GM21381 (cell line): ENCODE measurements around the gene DEPDC1B.
"Not testable (repeated sequence)": the region's sequence is repeated elsewhere in the genome, so short reads cannot be mapped to it uniquely, and the experiment has no call there.

ENCODE experiments used
- ATAC-seq: cut with Tn5 transposase; IDR thresholded peaks from one replicate; pipeline ENCODE4 v1.9.1; 2021; ENCODE audit warnings: mild to moderate bottlenecking, moderate library complexity; ENCODE audit not compliant: unreplicated experiment

DEPDC1B gene, protein sequence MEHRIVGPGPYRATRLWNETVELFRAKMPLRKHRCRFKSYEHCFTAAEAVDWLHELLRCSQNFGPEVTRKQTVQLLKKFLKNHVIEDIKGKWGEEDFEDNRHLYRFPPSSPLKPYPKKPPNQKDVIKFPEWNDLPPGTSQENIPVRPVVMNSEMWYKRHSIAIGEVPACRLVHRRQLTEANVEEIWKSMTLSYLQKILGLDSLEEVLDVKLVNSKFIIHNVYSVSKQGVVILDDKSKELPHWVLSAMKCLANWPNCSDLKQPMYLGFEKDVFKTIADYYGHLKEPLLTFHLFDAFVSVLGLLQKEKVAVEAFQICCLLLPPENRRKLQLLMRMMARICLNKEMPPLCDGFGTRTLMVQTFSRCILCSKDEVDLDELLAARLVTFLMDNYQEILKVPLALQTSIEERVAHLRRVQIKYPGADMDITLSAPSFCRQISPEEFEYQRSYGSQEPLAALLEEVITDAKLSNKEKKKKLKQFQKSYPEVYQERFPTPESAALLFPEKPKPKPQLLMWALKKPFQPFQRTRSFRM

GRCh38 chr5:60699609-60700415, at the start of gene DEPDC1B:
DEPDC1B (minus strand) TSS chr5:60700166; CDS start chr5:60700093, 73 bp downstream.
- ATAC-seq, result peak; percentile 89

GRCh38 chr5:60744682-60745081, 44.7 kb upstream of the DEPDC1B start:
- no peak for ATAC-seq

DNA sequence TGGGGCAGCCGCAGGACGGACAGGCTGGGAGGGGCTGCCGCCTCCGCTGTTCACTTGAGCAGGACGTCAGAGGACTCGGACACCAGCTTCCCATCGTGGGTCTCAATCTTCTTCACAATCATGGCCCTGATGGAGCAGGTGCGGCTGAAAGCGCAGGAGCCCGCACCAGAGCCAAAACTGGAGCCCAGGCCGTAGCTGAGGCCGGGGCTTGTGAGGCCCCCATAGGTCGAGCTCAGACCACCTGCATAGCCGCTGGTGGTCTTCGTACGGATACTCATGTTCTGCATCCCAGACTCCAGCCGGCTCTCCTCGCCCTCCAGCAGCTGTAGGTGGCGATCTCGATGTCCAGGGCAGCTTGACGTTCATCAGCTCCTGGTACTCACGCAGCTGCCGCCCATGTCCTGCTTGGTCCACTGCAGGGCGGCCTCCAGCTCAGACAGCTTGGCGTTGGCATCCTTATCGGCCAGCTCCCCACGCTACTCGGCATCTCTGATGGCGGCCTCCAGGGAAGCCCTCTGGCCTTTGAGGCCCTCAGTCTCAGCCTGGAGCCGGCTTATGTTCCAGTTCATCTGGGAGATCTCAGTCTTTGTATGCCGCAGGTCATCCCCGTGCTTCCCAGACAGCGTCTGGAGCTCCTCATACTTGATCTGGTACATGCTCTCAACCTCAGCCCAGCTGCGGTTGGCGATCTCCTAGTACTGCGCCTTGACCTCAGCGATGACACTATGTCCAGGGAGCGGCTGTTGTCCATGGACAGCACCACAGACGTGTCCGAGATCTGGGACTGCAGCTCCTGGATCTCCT, 43.7 kb upstream of the DEPDC1B start:
- ATAC-seq, result no peak

- ATAC-seq, result no peak
These were observed 40.4 kb upstream of the DEPDC1B start for GRCh38 chr5:60740322-60740721.

GRCh38 chr5:60738933-60739332, 39.0 kb upstream of the DEPDC1B start:
- ATAC-seq, result no peak

DNA sequence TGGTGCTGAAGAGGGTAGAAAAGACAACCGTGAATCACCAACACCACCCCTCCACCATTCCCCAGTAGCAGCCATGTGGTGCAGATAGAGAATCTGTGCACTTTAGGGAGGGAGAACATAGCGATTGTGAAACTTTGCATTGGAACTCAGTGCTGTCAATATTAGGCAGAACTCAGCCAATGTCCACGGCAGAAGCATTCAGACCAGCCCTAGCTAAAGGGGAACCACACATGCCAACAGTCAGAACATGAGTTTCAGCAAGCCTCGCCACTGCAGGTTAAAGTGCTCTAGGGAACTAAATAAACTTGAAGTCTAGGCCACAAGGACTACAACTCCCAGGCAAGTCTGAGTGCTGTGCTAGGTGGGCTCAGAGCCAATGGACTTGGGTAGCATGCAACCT, 38.5 kb upstream of the DEPDC1B start:
- ATAC-seq, result no peak

DNA sequence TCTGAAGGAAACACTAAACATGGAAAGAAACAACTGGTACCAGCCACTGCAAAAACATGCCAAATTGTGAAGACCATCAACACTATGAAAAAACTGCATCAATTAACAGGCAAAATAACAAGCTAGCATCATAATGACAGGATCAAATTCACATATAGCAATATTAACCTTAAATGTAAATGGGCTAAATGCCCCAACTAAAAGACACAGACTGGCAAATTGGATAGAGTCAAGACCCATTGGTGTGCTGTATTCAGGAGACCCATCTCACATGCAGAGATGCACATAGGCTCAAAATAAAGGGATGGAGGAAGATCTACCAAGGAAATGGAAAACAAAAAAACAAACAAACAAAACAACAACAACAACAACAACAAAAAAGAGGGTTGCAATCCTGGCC, 30.9 kb upstream of the DEPDC1B start:
- ATAC-seq, result not testable (repeated sequence)

DNA sequence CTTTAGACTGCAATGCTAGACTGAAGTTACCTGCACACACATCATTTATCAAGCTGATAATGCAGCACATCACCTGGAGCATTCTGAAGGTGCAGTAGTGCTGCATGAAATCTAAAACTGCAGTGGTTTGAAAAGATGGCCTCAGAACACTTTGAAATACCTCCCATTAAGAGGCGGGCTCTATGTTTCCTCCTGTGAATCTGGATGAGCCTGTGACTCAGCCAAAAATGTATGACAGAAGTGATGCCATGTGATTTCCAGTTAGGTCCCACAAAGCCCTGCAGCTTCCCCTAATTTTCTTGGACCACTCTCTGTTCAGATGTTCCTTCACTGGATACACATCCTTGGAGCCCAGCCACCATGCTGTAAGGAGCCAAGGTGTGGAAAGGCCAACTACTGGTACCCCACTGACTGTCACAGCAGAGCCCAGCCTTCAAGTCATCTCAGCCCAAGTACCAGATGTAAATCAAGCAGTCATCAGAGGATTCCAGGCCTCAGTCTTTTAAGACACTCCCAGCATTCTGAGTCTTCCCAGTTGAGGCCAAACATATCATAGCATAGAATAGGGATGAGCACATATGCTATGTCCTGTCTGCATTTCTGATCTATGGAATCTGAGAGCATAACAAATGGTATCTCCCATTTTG, 27.2 kb upstream of the DEPDC1B start:
- no peak for ATAC-seq

GRCh38 chr5:60724126-60724525, 24.2 kb upstream of the DEPDC1B start:
- no peak for ATAC-seq

GRCh38 chr5:60722416-60722815, 22.4 kb upstream of the DEPDC1B start:
- no peak for ATAC-seq

GRCh38 chr5:60719329-60719728, 19.4 kb upstream of the DEPDC1B start:
- no peak for ATAC-seq

- no peak for ATAC-seq
These were observed 18.4 kb upstream of the DEPDC1B start for GRCh38 chr5:60718166-60718892.

GRCh38 chr5:60715201-60715928, 15.4 kb upstream of the DEPDC1B start:
- ATAC-seq, result not testable (repeated sequence)

DNA sequence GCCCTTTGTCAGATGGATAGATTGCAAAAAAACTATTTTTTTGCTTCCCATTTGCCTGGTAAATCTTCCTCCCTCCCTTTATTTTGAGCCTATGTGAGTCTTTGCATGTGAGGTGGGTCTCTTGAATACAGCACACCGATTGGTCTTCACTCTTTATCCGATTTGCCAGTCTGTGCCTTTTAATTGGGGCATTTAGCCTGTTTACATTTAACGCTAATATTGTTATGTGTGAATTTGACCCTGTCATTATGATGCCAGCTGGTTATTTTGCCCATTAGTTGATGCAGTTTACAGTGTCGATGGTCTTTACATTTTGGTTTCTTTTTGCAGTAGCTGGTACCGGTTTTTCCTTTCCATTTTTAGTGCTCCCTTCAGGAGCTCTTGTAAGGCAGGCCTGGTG, 13.0 kb upstream of the DEPDC1B start:
- ATAC-seq, result no peak

GRCh38 chr5:60711892-60712291, 11.9 kb upstream of the DEPDC1B start:
- ATAC-seq, result not testable (repeated sequence)

DNA sequence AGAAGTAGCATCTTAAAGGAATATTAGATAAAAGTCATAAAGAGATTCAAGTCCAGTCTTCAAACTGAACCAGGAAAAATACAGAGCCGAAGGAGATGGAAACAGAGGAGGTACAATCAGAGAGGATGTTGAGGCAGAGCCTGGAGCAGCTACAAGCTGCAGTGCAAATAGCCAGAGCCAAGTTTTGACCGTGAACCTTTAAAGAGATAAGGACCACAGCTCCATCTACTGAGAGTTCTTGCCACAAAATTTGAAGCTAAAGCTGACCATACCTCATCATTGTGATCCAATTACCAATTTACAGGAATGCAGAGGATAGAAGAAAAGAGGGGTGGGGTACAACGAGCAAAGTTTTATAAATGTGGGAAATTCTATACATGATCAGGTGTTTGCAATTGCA, 10.4 kb upstream of the DEPDC1B start:
- ATAC-seq, result no peak

GRCh38 chr5:60705144-60705543, 5.2 kb upstream of the DEPDC1B start:
- no peak for ATAC-seq

- ATAC-seq, result no peak
These were observed 4.0 kb upstream of the DEPDC1B start for GRCh38 chr5:60703944-60704343.

DNA sequence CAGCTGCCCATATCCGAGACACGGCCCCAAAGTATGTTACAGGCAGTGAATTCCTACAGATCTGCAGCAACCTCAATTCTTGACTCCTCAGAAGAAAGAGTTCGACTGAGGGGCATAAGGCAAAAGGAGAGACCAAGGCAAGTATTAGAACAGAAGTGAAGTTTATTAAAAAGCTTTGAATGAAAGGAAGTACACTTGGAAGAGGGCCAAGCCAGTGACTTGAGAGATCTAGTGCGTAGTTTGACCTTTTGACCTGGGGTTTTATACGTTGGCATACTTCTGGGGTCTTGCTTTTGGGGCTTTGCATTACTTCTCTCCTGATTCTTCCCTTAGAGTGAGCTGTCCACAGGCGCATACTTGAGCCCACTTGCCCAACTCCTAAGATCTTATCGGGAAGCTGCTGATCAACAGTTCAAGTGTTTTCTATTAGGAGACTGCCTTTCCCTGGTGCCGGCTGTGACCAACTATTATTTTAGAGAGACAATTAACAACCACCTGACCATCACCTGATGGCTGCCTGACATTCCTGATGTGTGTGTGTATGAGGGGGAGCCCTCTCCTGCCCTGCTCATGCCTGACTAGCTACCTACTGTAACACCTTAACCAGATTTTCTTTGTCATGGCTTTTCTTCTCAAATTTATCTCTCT, 1.5 kb upstream of the DEPDC1B start:
- ATAC-seq, result no peak
